Epithelial cell of esophagus (primary cell): ENCODE measurements around the gene FAM72B.
"Not testable (repeated sequence)": the region's sequence is repeated elsewhere in the genome, so short reads cannot be mapped to it uniquely, and the experiment has no call there.

ENCODE experiments used
- DNase-seq: peaks from one replicate; pipeline ENCODE4 v3.0.0; 2010; ENCODE audit warnings: low read depth
- H3K4me3 ChIP-seq: 2 replicates; pipeline ENCODE4 v1.5.1; 2011; ENCODE audit warnings: mild to moderate bottlenecking, low read length, control low read depth

FAM72B gene

DNA sequence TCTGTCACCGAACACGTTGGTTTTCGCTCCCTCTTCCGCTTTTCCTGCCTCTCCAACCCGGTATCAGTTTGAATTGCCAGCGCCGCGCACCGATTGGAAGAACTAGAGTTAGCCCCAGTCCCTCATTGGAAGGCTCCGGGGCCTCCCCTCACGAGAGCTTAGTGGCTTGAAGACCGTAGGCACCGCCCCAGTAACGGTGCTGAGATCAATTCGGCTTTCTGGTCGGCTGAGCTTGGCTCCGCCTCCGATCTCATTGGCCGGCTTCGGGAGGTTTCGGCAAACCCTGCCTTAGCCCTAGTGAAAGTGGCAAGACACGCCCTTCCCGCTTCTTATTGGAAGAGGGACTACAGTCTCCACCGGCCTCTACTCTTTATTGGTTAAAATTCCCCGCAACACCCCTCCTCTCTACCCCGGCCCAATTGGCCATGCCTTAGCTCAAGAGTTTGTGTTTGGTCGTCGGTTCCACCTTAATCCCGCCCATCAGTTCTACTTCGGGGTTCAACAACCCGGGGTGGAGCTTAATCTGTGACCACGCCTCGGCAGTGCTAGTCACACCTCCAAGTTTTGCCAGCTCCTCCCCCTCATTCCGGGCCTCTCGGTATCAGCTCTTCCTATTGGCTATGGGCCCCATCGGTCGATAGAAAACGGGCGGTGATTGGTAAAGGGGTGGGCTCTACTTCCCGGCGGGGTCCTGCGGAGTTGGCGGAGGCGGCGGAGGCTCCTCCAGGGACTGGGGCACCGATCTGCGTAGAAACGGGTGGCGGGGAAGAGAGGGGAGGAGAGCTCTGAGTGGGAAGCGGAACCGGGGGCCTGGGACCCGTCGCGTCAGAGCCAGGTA is at the start of gene FAM72B, which contains the start of gene SRGAP2C:
FAM72B (minus strand) TSS at position 51 of the 838 bp plus-strand sequence. CDS start 851 bp downstream, outside the sequence.
SRGAP2C (plus strand) TSS at position 686 of the 838 bp plus-strand sequence. CDS start 2,472 bp downstream, outside the sequence.
- peak within 1 kb of the TSS; percentile 40 for H3K4me3 ChIP-seq
- peak; percentile 98 for DNase-seq

DNA sequence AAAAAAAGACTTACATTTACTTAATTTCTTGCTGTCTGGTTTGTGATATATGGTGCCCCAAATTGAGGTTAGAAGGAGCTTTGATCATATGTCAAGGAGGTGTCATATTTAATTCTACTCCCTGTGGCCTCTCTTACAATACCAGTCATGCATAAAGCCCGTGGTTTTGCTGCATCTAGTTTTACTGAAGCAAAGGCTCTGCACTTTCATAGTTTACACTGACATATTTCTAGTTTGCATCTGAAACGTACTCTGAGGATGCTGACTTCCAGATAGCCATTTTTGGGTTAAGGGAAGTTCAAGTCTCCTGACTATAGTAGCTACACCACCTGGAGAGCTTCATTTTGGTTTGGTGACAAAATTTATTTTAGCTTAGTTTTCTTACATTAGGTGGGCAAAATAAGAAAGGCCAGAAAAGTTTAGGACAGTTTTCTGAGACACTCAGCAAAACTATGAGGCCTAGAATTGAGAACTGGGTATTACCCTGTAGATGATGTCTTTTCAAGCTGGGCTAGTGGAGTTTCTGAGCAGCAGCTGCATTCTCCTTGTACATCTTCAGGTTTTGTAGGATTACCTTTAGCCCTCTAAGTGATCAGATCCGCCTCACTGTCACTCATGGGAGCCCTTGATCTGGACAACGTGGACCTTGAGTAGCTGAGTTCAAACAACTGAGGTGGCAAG is 48.4 kb upstream of the FAM72B start:
- DNase-seq, H3K4me3 ChIP-seq: not testable (repeated sequence)

DNA sequence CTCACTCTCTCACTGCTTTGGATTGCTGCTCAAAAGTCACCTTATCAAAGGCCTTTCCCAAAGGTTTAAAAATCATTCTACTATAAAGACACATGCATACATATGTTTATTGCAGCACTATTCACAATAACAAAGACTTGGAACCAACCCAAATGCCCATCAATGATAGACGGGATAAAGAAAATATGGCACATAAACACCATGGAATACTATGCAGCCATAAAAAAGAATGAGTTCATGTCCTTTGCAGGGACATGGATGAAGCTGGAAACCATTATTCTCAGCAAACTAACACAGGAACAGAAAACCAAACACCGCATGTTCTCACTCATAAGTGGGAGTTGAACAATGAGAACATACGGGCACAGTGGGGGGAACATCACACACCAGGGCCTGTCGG is 46.5 kb upstream of the FAM72B start:
- not testable (repeated sequence) for DNase-seq, H3K4me3 ChIP-seq

DNA sequence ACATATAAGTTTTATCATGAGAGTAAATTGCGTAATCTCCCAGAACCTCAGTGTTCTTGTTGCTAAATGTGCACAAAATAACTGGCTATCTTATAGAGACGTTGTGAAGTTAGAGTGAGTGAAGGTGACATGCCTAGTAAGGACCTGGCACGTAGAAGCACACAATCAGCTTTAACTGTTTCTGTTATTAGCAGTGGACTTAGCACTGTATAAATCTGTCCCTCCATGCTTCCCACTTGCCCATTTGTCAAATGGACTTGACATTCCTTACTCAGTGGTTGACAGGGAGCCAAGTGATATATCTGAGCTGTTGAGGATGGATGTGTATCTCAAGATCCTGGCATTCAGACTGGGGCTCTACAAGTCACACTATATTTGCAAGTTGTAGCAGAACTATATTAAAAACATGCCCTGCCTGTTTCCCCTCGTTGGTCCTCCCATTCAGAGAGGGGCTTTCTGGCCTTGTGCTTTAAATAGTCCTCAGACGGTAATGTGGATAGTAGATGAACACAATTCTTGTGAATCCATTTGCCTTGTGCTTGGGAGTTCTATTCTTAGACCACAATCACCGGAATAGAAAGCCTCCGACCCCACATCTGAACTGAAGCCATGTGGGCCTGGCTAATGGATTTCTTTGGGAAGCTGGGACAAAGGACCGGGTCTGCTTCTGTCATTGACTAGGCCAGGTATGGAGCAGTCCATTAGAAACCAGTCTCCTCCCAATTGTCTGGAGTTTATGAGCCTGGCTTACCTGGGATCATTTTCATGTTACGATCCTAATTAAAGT is 43.6 kb upstream of the FAM72B start:
- not testable (repeated sequence) for DNase-seq, H3K4me3 ChIP-seq

DNA sequence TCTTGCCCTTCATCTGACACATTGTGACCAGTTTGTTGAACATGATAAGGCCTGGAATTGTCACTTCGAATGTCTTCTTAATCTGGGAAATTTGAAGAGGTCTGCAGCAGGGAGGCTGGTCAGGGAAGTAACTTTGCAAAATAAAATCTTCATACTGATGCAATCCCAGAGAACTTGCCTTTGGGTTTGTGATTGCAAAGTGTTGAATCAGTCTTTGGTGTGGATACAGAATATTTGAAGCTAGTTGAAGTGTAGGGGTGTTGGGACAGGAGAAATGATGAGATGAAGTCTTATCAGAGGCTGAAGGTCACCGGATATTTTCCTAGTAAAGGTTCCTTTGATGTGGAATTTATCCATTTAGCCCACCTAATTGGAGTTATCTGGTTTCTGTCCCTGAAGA is 42.8 kb upstream of the FAM72B start:
- not testable (repeated sequence) for H3K4me3 ChIP-seq, DNase-seq

DNA sequence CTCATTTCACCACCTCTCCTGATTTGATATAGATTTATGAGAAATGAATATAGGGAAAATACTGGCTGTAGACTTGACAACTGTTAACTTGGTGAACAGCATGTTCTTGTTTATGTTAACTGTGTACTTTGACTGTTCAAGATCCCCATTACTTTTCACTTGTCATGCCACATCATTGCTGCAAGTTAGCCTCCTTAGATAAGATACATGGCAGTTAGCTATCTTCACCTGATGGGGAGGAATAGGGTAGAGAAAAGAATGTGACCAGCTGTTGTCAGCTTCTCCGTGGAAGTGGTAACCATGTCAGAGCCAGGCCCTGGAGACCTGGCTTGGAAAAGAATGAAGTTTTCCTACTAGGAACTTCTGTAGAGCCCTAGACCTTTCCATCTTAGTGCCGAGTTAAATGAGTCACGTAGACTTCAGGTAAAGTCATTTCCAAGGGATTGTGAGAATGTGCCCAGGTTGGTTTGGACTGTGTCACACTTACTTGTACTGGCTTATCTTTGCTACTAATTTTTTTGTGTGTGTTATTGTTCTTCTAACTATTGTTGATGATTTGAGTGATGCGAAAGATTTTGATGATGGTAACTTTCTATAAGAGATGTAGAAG is 42.3 kb upstream of the FAM72B start:
- H3K4me3 ChIP-seq, DNase-seq: not testable (repeated sequence)

DNA sequence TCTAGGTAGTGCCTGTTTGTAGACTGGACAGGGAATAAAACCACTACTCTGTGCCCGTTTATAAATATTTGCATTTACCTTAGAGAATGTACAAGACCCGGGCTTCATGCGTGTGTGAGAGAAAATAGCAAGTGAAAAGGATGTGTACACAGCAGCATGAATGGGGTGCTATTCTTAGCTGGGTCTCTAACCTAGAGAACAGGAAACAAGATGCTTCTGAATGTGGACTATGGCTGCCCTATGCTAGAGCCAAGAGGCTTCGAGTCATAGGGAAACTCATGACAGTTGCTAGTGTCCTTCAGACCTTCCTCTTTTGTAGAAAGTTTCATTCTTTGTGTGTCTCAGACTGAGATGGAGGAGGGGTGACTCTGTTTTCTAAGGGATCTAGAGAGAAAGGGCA is 40.6 kb upstream of the FAM72B start:
- not testable (repeated sequence) for DNase-seq, H3K4me3 ChIP-seq

DNA sequence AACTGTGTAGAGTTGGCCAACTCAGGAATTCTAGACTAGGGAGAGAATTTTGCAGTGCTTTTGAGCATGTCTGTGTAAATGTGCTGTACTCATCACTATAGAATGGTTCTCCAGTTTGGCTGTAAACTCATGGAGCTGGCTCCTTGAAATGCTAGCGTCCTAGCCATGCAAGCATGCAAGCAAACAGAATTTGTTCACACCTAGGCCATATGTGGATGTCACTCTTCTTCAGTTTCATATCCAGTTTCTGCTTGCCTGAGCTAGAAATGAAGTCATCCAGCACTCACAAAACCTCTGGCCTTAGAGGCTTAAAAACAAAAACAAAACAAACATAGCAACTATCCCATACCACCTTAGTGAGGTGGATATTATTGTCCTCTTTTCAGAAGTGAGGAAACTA is 37.6 kb upstream of the FAM72B start:
- peak; percentile 3 for DNase-seq
- not testable (repeated sequence) for H3K4me3 ChIP-seq

DNA sequence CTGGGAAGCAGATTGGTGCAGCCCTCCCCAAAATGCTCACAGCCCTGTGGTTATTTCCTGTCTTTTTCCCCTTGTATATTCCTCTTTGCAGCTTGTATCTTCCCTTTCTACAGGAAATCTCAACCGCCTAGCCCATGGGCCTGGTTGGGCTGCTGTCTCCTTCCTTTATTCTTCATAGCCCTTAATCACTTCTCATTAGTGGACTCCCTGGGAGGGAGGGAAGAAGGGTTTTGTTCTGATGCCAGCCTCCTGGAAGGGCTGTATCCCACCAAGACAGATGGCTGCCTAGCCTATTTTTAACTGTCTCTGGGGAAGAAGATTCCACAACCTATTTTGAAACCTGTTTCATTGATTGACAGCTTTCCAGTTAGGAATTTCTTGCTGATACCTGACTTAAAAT is 32.5 kb upstream of the FAM72B start:
- H3K4me3 ChIP-seq, DNase-seq: not testable (repeated sequence)

DNA sequence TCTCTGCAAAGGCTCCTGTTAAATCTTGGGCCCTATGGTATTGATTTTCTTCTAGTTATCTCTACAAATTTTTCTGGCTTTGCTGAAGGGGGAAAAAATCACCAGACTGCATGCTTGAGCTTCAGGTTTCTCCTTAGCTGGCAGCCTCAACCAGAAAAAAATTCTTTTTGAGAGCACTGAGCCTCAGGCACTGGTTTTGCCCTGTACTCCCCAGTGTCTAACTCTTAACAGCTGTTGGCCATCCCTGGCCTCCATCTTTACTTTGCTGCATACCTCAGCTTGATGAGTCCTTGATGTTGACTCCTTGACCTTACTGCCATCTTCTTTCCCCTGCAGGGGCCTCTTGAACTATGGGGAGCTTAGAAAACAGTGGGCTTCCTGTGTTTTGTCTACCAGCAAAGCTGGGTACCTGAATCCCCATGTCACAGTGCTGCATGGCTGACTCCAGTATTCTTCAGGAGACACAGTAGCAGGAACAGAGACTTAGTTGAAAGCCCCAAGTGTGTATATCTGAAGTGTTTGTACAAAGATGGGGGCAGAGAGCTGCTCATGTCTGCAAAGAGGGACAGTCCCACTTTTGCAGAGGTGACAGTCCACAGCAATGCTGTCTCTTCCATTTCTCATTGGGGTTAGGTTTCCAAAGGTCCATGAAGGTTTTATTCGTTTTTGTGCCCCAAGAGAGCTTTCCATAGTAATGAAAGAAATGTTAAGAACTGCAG is 31.7 kb upstream of the FAM72B start:
- H3K4me3 ChIP-seq, DNase-seq: not testable (repeated sequence)

DNA sequence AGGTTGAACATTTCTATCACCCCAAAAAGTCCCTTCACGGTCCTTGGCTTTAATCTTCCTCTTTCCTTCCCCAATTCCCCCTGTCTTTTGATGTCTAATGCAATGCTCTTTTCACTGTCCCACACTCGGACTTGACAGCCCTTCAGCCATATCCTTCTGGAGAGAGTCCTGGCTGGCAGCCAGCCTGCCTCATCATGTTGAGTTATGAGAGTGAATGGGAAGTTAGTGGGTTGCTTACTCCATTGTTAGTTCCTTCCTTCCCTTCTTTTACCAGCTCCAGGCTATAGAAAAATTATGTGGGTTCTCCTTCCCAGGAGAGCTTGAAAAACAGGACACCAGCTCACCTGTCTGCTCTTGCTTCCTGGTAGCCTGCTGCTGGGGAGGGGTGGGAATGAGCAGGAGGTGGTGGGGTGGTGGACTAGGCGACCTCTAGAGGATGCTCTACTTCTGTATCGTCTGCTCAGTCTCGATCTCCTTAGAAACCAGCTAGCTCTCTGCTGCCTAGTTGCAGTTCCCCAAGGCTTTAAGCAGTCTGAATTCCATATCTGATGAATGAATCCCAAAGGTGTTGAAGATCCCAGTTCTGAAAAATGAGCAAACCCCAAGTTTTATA is 30.5 kb upstream of the FAM72B start:
- H3K4me3 ChIP-seq, DNase-seq: not testable (repeated sequence)

DNA sequence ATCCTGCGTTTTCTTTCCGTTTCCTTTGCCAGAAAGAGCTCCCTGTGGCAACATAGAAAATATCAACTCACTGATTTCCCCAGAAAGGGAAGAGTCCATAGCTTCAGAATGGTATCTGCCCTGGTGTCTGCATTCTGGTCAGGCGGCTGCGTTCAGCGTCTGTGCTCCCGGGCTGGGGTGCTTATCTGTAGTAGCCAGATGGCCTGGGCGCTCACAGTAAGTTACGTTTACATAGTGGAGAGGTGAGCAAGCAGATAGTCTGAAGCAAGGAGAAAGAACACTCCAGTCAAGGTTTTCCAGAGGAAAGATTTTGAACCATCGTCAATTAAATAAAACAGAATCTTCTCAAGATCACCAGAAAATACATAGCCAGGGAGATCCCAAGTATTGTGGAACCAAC is 29.4 kb upstream of the FAM72B start:
- DNase-seq, H3K4me3 ChIP-seq: not testable (repeated sequence)

DNA sequence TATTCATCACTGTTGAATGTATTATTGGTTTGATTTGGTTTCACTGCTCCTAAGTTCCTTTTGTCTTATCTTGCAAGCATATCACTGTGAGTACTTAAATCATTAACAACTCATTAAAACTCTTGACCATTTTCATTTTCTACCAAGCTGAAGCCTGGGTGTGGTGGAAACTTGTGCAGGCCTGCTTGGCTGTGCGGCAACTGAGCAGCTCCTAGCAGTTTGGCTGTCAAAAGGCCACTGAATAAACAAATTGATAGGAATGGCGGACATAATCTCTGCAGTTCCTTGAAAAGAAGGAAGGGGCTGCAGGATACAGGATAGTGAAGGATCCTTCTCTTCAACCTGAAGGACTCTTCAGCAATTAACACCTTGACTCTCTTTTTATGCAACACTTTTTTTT is 26.6 kb upstream of the FAM72B start:
- not testable (repeated sequence) for DNase-seq, H3K4me3 ChIP-seq

DNA sequence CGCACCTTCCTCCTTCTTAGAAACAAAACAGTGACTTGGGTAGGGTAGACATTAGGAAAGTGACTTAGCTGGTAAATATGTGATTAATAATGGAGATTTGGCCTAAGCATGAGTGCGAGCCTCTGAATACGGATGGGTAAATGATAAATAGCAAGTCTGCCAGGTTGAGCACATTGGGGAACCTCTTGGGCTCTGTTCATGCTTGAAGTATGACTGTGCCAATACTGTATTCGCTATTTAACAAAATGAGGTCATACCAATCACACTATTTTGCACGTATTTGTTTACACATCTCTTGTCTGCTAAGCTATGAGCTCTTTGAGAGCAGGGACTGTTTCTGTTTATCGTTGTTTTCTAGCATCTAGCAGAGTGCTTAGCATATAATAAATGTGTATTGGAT is 24.2 kb upstream of the FAM72B start:
- H3K4me3 ChIP-seq: not testable (repeated sequence)
- peak; percentile 15 for DNase-seq

DNA sequence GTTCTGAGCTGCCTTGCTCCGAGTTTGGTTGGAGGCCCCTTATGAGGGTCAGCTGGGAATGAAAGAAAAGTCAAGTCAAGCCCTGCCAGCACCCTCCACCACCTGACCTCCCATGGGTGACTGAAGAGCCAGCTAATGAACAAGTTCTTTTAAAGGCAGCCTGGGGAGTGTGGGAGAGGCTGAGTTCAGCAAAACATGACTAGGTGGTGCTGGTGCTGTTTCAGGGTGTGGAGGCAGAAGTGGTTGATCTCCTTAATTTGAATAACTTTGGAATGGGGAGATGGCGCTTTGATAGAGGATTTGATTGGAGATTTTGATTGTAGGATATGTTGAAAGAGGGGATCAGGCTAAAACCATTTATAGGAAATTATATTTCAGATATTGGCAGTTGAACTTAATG is 23.2 kb upstream of the FAM72B start:
- peak; percentile 1 for DNase-seq

DNA sequence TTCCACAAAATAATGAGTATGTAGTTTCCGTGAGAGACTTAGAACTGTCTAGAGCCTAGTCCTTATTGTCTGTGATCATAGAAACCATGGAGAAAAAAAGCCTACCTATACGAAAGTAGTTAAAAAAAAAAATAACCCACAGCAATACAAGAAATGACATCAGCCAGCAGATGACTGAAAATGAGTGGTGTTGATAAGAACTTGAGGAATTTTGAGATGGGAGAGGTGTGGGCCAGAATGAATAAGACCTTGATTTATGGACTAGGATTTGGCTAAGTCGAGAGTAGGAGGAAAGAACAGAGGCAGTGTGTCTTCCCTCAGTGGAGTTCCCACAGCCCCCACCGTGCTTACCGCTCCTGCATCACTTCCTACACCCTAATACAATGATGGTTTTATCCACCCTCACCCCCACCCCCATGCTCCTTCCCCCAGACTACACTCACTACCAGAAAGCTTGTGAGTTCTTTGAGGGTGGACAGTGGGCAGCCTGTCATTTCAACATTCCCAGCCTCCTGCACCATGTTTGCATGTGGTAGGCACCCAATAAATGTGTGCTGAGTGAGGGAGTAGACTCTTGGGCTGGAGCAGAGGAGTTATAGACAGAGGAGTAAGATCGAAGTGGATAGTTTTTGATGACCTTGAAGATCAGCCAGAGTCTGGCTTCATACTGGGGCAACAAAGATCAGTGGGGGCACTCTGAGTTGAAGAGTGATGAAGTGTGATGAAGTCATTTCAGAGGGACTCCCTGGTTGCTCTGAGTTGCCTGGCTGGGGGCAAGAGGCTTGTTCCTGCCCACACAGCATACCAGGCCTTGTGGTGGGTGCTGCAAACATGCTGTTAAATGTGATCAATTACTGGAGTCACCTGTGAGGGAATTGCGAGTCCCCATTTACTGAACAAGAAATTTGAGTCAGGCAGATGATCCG is 21.9 kb upstream of the FAM72B start:
- DNase-seq: not testable (repeated sequence)

More for the DNA sequence above, 23.2 kb upstream of the FAM72B start:
- H3K4me3 ChIP-seq: not testable (repeated sequence)

DNA sequence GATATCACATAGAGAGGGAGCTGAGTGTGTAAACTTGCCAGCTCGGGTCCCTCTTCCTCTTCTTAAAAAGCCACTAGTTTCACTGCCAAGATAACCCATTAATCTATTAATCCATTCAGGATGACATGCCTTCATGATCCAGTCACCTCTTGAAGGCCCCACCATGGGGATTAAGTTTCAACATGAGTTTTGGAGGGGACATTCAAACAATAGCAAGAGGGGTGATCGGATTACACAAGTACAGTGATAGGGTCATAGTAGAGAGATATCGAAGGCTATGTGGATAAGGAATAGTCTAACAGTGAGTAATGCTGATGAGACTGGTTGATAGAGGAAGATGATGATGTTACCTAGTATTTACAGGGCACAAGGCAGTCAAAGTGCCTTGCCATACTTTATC is 18.8 kb upstream of the FAM72B start:
- not testable (repeated sequence) for DNase-seq, H3K4me3 ChIP-seq

More for the DNA sequence above, 21.9 kb upstream of the FAM72B start:
- not testable (repeated sequence) for H3K4me3 ChIP-seq
